IMR-90 (cell line): ENCODE results near the gene ATP11A. TPM values are rescaled to one million over a fixed set of nuclear protein-coding genes. Genes with fewer than 3 reads are reported as not detected.

Experiments
- ATAC-seq: fragments of 200-7000 bp; cut with Tn5 transposase; 2 replicates; pipeline ENCODE4 v1.9.1; 2020; ENCODE audit warnings: low read depth, mild to moderate bottlenecking, moderate library complexity
- BruUV-seq: library from RNA; stranded (reverse); fragments of 400-500 nt; replicated peaks from 2 replicates; lab custom pipeline; 2021; lab: Mats Ljungman, UMichigan
- CTCF ChIA-PET: fragments of 300-600 bp; formaldehyde crosslinking; extraction: SDS; loops from one replicate; lab custom pipeline; 2021; ENCODE audit warnings: antibody characterized with exemption; lab: Yijun Ruan, JAX
- POLR2A ChIA-PET: fragments of 300-600 bp; sonication (Branson Sonifier 250); formaldehyde crosslinking; loops from one replicate; lab custom pipeline; 2022; ENCODE audit warnings: antibody characterized with exemption; ENCODE audit not compliant: unreplicated experiment; lab: Charles Lee
- DNase-seq: peaks from one replicate; pipeline ENCODE4 v3.0.0; 2013
- H2AFZ ChIP-seq: replicated peaks from 2 replicates; pipeline ENCODE3; 2013; ENCODE audit warnings: low read length, mild to moderate bottlenecking; ENCODE audit not compliant: poor library complexity
- H2AK5ac ChIP-seq: 2 replicates; pipeline ENCODE4 v1.6.1; 2013; ENCODE audit warnings: low read depth, low read length, inconsistent platforms
- H2AK9ac ChIP-seq: replicated peaks from 2 replicates; pipeline ENCODE3; 2013; ENCODE audit warnings: mild to moderate bottlenecking, low read depth, low read length, moderate library complexity; ENCODE audit not compliant: poor library complexity
- H2BK120ac ChIP-seq: 2 replicates; pipeline ENCODE4 v1.6.1; 2013; ENCODE audit warnings: low read depth, low read length, inconsistent platforms
- H2BK15ac ChIP-seq: 3 replicates; pipeline ENCODE4 v1.6.1; 2013; ENCODE audit warnings: low read depth, low read length, inconsistent platforms
- H2BK20ac ChIP-seq: 2 replicates; pipeline ENCODE4 v1.6.1; 2013; ENCODE audit warnings: low read depth, mild to moderate bottlenecking, inconsistent platforms, low read length, moderate library complexity
- H2BK5ac ChIP-seq: 2 replicates; pipeline ENCODE4 v1.6.1; 2013; ENCODE audit warnings: mild to moderate bottlenecking, low read depth, low read length, inconsistent platforms; ENCODE audit not compliant: poor library complexity, severe bottlenecking
- H3K14ac ChIP-seq: replicated peaks from 2 replicates; pipeline ENCODE4 v1.6.1; 2013; ENCODE audit warnings: low read depth, low read length, inconsistent platforms
- H3K18ac ChIP-seq: 2 replicates; pipeline ENCODE4 v1.6.1; 2013; ENCODE audit warnings: low read depth, low read length, control low read depth
- H3K23ac ChIP-seq: 2 replicates; pipeline ENCODE4 v1.6.1; 2013; ENCODE audit warnings: low read depth, low read length, inconsistent platforms
- H3K27ac ChIP-seq: 2 replicates; pipeline ENCODE4 v1.5.1; 2013; ENCODE audit warnings: mild to moderate bottlenecking, control low read depth, low read length; ENCODE audit not compliant: insufficient read depth
- H3K27me3 ChIP-seq: 2 replicates; pipeline ENCODE4 v1.6.1; 2013; ENCODE audit warnings: low read length; ENCODE audit not compliant: control insufficient read depth, insufficient read depth
- H3K36me3 ChIP-seq: 2 replicates; pipeline ENCODE4 v1.6.1; 2013; ENCODE audit warnings: low read length, mixed read lengths; ENCODE audit not compliant: control insufficient read depth, insufficient read depth
- H3K4ac ChIP-seq: 2 replicates; pipeline ENCODE4 v1.6.1; 2013; ENCODE audit warnings: low read depth, low read length, inconsistent platforms
- H3K4me1 ChIP-seq: 2 replicates; pipeline ENCODE4 v1.6.1; 2013; ENCODE audit warnings: low read length, mixed read lengths; ENCODE audit not compliant: control insufficient read depth, insufficient read depth
- H3K4me2 ChIP-seq: 2 replicates; pipeline ENCODE4 v1.6.1; 2013; ENCODE audit warnings: low read depth, mild to moderate bottlenecking, control low read depth, low read length, moderate library complexity
- H3K4me3 ChIP-seq: 2 replicates; pipeline ENCODE4 v1.5.1; 2013; ENCODE audit warnings: low read depth, mild to moderate bottlenecking, control low read depth, low read length, moderate library complexity; ENCODE audit not compliant: insufficient read depth
- H3K56ac ChIP-seq: 2 replicates; pipeline ENCODE4 v1.6.1; 2013; ENCODE audit warnings: low read length, inconsistent platforms; ENCODE audit not compliant: insufficient read depth; ENCODE audit errors: extremely low read depth
- H3K79me1 ChIP-seq, 2 experiments: 2 replicates each; pipeline ENCODE4 v1.6.1; 2013; ENCODE audit warnings: low read length in 2 of 2, inconsistent platforms in 1 of 2, low read depth in 1 of 2
- H3K9ac ChIP-seq: 2 replicates; pipeline ENCODE4 v1.6.1; 2013; ENCODE audit warnings: low read depth, low read length, control low read depth
- H3K9me1 ChIP-seq: 2 replicates; pipeline ENCODE4 v1.6.1; 2013; ENCODE audit warnings: low read length, inconsistent platforms; ENCODE audit not compliant: insufficient read depth
- H3K9me3 ChIP-seq: 2 replicates; pipeline ENCODE4 v1.6.1; 2013; ENCODE audit warnings: low read length; ENCODE audit not compliant: control insufficient read depth, insufficient read depth
- H4K20me1 ChIP-seq: 2 replicates; pipeline ENCODE4 v1.6.1; 2013; ENCODE audit warnings: low read length, inconsistent platforms; ENCODE audit not compliant: insufficient read depth
- H4K5ac ChIP-seq: 2 replicates; pipeline ENCODE4 v1.6.1; 2013; ENCODE audit warnings: mild to moderate bottlenecking, low read depth, low read length, control low read depth
- H4K8ac ChIP-seq, 2 experiments: 2 replicates each; pipeline ENCODE4 v1.6.1; 2013; ENCODE audit warnings: low read depth in 2 of 2, low read length in 2 of 2, control low read depth in 1 of 2, inconsistent platforms in 1 of 2
- H4K91ac ChIP-seq: 2 replicates; pipeline ENCODE4 v1.6.1; 2013; ENCODE audit warnings: low read depth, low read length, inconsistent platforms; ENCODE audit not compliant: insufficient read depth
- BHLHE40 ChIP-seq: fragments of 150-350 bp; IDR thresholded peaks from 2 replicates; pipeline ENCODE4 v1.6.1; 2016; ENCODE audit warnings: mild to moderate bottlenecking, low read depth, low read length
- MAFK ChIP-seq: IDR thresholded peaks from 2 replicates; pipeline ENCODE4 v1.6.1; 2012; ENCODE audit warnings: low read depth, low read length, improper control_type of control experiment
- RFX5 ChIP-seq: IDR thresholded peaks from 2 replicates; pipeline ENCODE4 v1.8.0; 2012; ENCODE audit warnings: low read depth, mild to moderate bottlenecking, low read length, moderate library complexity
- SMC3 ChIP-seq: fragments of 150-350 bp; IDR thresholded peaks from 2 replicates; pipeline ENCODE4 v1.6.1; 2016; ENCODE audit warnings: low read depth, mild to moderate bottlenecking, antibody characterized with exemption, low read length, moderate library complexity
- WGBS, 2 experiments: methylation state at CpG; one replicate each; pipeline versions ENCODE4 v1.1.5 to v1.1.7; 2013; ENCODE audit warnings: missing lambda C conversion rate in 2 of 2; ENCODE audit not compliant: insufficient read length in 1 of 2; ENCODE audit errors: extremely low coverage in 2 of 2; 5-methylcytosine and 5-hydroxymethylcytosine counted together
- dilution Hi-C: fragments of 300-500 bp; cut with HindIII; formaldehyde crosslinking; loops from one replicate; pipeline ENCODE4 v1.14.3; 2018; ENCODE audit warnings: low sequenced_read_pairs; ENCODE audit not compliant: unreplicated experiment
- in situ Hi-C: fragments of 300-500 bp; cut with MboI; formaldehyde crosslinking; loops from 3 replicates; pipeline ENCODE4 v1.14.3; 2019; ENCODE audit warnings: low sequenced_read_pairs, inconsistent platforms, mixed read lengths
- intact Hi-C: fragments of 100-400 bp; cut with micrococcal nuclease; formaldehyde crosslinking; loops from 2 replicates; pipeline ENCODE4 v1.10.0; 2022
- polyA plus RNA-seq, 3 experiments: library from polyadenylated mRNA; depleted of rRNA; stranded (reverse); fragments of >200 nt; gene quantifications; 2 replicates each; pipeline ENCODE4 v1.2.3, GENCODE V29; 2012; ENCODE audit warnings: low replicate concordance in 1 of 3
- total RNA-seq: library from RNA; depleted of rRNA; stranded (reverse); fragments of >200 nt; gene quantifications from 2 replicates; pipeline ENCODE4 v1.2.3, GENCODE V29; 2012
- TF ChIP-seq, protein P1 (sequence below): conservative IDR thresholded peaks from 2 replicates; pipeline ENCODE4 v1.5.1; 2012; ENCODE audit warnings: mild to moderate bottlenecking, low read depth, low read length, improper control_type of control experiment

The ATP11A gene
- total and polyA plus RNA-seq, 2 of the 4 experiments (the other 2 are of a cell fraction), result 8.4 to 12.0 TPM

DNA sequence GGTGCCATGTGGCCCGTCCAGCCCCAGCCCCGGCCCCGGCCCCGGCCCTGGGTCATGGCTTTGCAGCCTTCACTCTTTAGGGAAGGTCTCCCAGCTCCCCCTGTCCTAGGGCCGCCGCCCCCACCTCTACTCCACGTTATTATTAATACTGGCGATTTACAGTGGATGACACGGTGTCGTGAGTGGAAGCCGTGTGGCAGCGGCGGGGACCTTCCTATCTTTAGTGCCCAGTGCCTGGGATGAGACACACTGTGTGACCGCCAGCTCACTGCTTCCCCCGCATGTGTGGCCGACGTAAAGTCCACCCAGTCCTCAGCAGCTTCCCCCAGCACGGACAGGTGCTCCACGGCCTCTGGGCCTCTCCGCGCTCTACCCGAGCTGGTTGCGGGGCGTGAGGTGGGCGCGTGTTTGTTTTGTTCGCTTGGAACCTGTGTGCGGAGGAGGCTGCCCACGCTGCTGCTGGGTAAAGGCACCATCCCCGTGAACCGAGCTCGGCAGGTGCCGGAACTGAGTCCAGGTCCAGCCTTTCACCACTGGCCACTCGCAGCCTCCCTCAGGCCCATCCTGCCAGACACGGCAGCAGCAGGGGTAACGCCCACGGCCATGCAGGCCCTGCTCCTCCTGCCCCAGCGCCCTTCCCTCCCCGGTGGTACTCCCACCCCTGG, 208.2 kb downstream of the ATP11A start:
- no peaks in the 10 kb centered on the region for H3K36me3 ChIP-seq
- no peak overlapping the region for H4K8ac ChIP-seq
- peaks cover 80% of the 10 kb centered on the region for H3K27me3 ChIP-seq
- H3K14ac ChIP-seq, result no peak overlapping the region
- no peaks in the 10 kb centered on the region for H3K79me1 ChIP-seq
- H3K23ac ChIP-seq, result no peak overlapping the region
- H3K4ac ChIP-seq, result no peak overlapping the region
- H3K9me1 ChIP-seq, result no peaks in the 10 kb centered on the region
- H2BK20ac ChIP-seq, result no peak overlapping the region
- no peak overlapping the region for H3K4me2 ChIP-seq
- no peak overlapping the region for H3K18ac ChIP-seq
- H3K4me3 ChIP-seq, result no peak overlapping the region
- no peak overlapping the region for H2BK5ac ChIP-seq
- no peak overlapping the region for H2AK9ac ChIP-seq
- peaks cover 2% of the 10 kb centered on the region; the same call in 1 of the 2 replicates for H3K4me1 ChIP-seq
- no peak overlapping the region for H2BK120ac ChIP-seq
- no peak overlapping the region for H3K56ac ChIP-seq
- ATAC-seq, result no peak
- ChIA-PET POLR2A (no interaction called here), CTCF (no interaction called here)
- H3K27ac ChIP-seq, result no peak overlapping the region
- intact Hi-C loops, result no loop called here
- H3K9me3 ChIP-seq, result no peaks in the 10 kb centered on the region
- BruUV-seq, result no TSS peak
- H2AFZ ChIP-seq, result no peak overlapping the region
- no peak overlapping the region for H2BK15ac ChIP-seq
- no peak overlapping the region for H3K9ac ChIP-seq
- H2AK5ac ChIP-seq, result no peak overlapping the region
- 81% methylated on average over 23 of the region's 39 CpGs; no CpG with 5 or more reads in 1 of the 2 experiments for WGBS, 2 experiments
- dilution Hi-C loops, result no loop called here
- DNase-seq, result no peak
- TF ChIP-seq SMC3, result no peak
- no peak for TF ChIP-seq BHLHE40
- no peak for TF ChIP-seq RFX5
- TF ChIP-seq, protein P1, sequence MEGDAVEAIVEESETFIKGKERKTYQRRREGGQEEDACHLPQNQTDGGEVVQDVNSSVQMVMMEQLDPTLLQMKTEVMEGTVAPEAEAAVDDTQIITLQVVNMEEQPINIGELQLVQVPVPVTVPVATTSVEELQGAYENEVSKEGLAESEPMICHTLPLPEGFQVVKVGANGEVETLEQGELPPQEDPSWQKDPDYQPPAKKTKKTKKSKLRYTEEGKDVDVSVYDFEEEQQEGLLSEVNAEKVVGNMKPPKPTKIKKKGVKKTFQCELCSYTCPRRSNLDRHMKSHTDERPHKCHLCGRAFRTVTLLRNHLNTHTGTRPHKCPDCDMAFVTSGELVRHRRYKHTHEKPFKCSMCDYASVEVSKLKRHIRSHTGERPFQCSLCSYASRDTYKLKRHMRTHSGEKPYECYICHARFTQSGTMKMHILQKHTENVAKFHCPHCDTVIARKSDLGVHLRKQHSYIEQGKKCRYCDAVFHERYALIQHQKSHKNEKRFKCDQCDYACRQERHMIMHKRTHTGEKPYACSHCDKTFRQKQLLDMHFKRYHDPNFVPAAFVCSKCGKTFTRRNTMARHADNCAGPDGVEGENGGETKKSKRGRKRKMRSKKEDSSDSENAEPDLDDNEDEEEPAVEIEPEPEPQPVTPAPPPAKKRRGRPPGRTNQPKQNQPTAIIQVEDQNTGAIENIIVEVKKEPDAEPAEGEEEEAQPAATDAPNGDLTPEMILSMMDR, result no peak
- TF ChIP-seq MAFK, result no peak
- no peaks in the 10 kb centered on the region for H4K20me1 ChIP-seq
- H4K91ac ChIP-seq, result no peak overlapping the region
- in situ Hi-C loops, result no loop called here
- no peak overlapping the region for H4K5ac ChIP-seq
